ENCODE measurements around the gene FHIT.

DNA sequence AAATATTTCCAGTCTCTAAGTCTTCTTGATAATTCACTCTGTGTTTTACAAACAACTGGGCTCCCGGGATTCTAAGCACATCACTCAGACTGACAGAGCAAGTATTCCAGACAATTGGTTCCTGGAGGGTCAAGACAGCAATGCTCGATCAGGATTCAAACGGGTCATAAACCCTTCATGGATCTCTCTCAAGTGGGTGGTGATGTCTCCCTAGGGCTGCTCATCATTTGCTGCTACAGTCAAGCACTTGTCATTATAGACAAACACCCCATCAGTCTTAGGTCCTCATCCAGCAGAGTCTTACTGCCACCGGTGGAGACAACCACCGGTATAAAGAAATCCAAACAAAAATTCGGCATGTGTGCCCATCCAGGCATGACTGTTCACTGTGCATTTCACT lies 921.1 kb downstream of the FHIT start:
- no peak for TF ChIP-seq CTCF (IDR thresholded peaks at IDR 0.05)
- no peak for TF ChIP-seq POLR2A (IDR thresholded peaks at IDR 0.05)
